Fibroblast of skin of abdomen (primary cell): ENCODE results near the gene TANC1.
A peak's percentile ranks its signal among the peaks of the same experiment; 100 is the strongest.

Experiments
- DNase-seq: peaks from one replicate; pipeline ENCODE4 v3.0.0-alpha.2; 2013

The TANC1 gene

GRCh38 chr2:158962074-158962473, 6.4 kb upstream of the TANC1 start:
- no peak for DNase-seq

DNA sequence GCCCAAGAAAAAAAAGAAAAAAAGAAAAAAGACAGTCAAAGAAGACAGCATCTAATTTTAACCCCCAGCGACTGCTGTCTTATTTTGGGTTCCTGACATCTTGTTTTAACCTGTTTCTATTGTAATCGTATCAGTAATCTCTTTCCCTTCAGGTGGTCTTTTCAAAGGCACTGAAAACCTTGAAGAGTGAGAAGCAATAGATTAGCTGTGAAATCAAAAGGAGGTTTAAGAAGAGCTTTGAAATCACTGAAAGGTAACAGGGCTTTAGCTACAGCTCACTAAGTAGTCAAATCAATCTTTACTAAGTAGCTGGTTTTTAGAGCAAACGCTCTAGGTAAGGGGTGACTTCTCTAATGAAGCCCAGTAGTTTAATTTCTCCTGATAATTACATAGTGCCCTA, 5.4 kb upstream of the TANC1 start:
- no peak for DNase-seq

DNA sequence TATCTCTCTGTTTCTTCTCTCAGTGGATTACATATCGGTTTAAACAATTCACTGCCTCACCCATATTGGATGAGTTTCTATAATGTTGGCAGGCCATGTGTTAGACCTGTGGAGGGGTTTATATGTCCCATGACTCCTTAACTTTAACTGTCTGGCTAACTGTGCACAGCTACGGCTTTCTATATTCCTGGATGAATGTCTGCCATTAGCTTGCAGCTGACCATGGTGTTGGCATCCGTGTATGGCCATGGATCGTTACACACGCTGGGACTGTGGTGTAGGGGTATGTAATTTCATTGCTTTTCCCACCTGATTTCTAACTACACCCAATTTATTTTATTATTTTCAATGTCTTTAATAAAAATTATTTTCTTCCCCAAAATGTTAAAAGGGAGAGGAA, 3.3 kb upstream of the TANC1 start:
- DNase-seq: no peak

- DNase-seq: no peak
These were observed 2.8 kb upstream of the TANC1 start for GRCh38 chr2:158965641-158966040.

DNA sequence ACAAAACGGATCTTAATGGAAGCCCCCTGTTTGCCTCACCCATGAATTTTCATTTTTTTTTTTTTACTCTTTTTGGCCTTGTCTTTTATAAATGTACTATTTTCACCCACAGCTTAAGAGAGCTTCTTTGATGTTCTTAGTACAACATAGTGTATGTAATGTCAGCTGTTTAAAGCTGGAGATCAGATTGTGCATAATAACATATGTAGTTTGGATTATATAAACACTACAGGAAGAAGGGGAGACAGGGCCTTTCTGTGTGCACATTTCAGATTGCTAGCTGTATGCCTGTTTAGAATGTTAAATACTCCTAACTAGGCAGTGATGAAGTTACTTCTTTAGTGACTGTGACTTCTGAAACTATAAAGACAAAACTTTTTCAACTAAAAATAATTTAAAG, 2.1 kb upstream of the TANC1 start:
- peak; percentile 12 for DNase-seq

- DNase-seq: no peak
These were observed 1.2 kb upstream of the TANC1 start for GRCh38 chr2:158967114-158967730.

DNA sequence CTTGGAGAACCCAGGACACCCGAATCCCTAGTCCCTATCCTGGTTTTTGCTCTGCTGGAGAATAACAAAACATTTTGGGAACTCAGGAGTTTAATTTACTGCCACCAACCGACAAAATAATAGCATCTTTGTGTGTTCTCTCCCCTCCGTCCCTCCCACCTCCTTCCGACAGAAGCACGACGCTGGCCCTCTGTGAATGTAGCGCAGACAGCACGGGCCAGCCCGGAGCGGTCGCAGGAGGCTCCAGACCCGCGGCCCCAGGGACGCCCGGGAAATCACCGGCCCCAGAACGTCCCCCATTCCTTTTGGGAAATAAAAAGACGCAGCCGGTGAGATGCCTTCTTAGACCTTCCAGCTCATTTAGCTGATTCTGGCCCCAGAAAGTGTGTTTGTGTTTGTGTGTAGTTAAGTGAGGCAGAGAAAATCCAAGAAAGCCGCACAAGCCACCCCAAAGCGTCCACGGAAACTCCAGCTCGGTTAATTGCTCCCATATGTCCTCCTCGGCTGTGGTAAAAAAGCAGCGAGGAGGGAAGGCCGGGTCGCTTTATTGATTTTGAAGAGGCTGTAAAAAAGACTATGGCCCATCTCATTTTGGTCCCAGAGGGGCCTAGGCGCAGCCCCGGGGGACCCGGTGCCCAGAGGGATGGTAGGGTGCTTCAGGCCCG, 577 bp upstream of the TANC1 start:
- peak; percentile 87 for DNase-seq

GRCh38 chr2:158969162-158969714, 798 bp downstream of the TANC1 start:
- no peak for DNase-seq

GRCh38 chr2:158969715-158970240, 1.3 kb downstream of the TANC1 start:
- peak; percentile 11 for DNase-seq

GRCh38 chr2:158970241-158970751, 1.9 kb downstream of the TANC1 start:
- peak; percentile 30 for DNase-seq

DNA sequence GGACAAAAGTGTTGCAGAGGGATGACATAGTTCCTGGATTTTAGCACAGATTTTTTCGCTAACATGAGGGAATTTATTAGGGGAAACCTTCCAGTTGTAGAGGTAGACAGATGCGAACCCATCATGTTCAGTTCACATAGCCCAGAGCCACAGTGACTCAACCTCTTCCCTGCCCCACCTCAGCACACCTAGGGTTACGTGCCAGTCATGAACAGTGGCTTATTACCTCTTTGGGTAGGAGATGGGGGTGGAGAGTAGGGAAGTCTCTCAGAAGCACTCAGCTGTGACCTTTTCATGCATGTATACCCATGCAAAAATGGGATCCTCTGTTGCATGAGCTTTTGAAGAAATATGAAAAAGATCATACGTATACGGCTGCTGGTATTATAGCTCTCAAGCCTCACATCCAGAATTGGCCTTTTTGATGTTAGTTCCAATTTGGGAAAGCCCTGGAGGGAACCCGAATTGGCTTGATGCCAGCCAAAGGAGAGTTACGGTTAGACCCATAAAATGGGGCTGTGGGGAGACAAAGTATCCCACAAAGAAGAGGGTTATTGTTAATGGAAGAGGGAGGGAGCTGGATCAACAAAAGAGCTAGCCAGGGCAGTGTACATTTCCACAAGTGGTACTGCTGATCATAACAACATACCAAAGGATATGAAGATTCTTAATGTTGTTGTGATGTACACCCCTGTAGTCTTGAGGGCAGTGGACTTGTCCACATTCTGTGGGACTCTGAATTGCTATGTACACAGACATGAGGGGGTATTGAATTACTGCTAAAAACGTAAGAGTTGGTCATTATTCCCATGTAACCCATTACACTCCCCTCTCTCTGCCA, 4.9 kb downstream of the TANC1 start:
- peak; percentile 24 for DNase-seq

DNA sequence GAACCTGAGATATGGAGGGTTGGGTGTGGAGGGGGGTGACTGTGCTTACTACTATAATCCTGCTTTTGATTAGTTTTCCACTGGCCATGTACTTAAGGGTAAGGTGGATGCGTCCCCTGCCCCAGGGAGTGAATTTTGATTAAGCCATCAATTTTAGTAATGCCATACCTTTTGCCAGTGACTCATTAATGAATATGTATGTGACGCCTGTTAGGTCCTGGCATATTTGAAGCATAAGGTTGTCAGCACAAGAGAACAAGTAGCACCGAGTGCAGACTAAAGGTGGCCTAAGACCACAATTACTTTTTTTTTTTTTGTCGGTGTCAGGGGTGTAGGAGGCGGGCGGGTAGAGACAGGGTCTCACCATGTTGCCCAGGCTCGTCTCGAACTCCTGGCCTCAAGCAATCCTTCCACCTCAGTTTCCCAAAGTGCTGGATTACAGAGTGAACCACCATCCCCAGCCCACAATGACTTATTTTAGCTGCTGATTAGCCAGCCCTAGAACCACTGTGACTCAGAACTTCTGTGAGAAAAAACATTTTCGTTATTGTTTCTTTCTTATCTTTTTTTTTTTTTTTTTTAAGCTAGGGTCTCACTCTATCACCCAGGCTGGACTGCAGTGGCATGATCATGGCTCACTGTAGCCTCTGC, 7.0 kb downstream of the TANC1 start:
- no peak for DNase-seq

- no peak for DNase-seq
These were observed 11.3 kb downstream of the TANC1 start for GRCh38 chr2:158979772-158980171.

DNA sequence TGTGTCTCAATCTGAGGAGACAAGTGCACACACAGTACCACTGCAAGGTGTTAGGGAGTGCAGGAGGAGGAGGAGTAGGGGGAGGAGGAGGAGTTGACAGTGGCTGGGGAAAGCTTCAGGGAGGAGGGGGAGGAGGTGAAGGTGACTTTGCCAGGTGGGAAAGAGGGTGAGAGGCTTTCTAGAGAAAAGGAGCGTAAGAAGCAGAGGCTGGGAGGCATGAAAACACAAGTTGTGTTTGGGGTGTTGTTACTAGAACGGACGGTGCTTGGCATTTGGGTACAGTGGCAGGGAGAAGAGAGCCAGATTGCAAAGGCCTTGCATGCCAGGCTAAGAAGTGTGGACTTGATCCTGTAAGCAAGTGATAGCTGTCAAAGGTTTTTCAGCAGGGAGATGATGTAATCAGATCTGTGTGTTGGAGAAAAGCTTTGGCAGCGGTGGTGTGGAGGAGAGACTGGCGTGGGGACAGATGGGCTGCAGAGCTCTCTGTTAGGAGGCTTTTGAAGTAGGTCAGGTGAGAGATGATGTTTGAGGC, 16.2 kb downstream of the TANC1 start:
- peak; percentile 22 for DNase-seq

DNA sequence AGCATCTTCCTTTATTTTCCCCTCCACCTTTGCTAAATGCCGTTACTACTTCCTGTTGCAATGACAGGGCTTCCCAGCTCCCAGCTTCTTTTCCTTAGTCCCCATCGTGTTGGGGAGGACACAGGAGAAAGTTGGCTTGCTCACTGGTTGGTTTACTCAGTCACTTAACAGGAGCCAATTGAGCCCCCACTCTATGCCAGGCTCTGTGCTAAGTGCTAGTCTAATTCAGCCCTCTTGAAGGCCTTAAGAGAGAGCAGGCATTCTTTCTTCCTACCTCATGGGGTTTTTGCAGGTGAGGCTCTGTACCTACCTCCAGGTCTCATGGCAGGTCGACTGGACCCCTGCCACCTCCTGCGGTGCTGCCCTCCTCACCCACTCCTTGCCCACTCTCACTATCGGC, 20.1 kb downstream of the TANC1 start:
- DNase-seq: no peak

DNA sequence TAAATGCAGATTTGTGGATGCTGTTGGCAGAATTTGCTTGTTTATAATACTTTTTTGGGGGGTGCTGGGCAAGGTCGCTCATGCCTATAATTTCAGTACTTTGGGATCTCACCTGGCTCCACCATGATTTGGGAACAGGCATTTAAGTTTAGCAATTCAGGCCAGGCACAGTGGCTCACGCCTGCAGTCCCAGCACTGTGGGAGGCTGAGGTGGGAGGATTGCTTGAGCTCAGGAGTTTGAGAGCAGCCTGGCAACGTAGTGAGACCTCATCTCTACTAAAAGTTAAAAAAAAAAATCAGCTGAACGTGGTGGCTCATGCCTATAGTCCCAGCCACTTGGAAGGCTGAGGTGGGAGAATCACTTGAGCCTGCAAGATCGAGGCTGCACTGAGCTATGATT, 20.7 kb downstream of the TANC1 start:
- no peak for DNase-seq

GRCh38 chr2:158990397-158991214, 22.2 kb downstream of the TANC1 start:
- DNase-seq: peak; percentile 97

GRCh38 chr2:158993030-158993429, 24.6 kb downstream of the TANC1 start:
- no peak for DNase-seq

DNA sequence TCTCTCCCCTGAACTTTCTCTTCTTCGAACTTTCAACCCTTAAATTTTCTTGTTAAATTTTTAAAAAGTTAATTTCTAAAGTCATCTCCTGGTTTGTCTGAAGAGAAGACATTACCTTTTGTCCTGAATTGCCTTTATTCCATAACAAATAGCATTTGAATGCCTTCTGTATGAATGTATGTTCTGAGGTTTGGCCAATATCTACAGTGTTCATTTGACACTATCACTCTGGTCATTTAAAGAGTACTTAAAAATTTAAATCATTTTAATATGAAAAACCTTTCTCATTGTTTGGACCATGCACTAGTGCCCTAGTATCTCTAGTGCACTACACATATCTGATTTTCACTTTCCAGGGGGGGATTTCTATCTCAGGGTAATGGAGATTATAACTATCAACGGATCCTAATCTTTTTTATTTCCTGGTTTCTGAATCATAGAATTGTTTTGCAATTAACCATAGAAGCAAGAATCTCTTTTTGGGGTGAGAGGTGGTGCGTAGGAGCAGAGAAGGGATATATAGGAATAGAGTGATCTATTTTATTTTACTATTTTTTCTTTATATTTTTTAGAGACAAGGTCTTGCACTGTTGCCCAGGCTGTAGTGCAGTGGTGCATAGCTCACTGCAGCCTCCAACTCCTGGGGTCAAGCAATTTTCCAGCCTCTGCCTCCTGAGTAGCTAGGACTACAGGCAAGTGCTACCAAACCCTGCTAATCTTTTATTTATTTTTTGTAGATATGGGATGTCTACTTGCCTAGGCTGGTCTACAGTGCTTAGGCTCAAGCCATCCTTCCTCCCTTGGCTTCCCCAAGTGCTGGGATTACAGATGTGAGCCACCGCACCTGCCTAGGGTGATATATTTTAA, 25.5 kb downstream of the TANC1 start:
- DNase-seq: peak; percentile 13
